ENCODE data around the gene MSI2. TPM values are rescaled to one million over a fixed set of nuclear protein-coding genes. Genes with fewer than 3 reads are reported as not detected.

The MSI2 gene
- total RNA-seq, 1 donor from 2014 or later = 31.3 TPM

DNA sequence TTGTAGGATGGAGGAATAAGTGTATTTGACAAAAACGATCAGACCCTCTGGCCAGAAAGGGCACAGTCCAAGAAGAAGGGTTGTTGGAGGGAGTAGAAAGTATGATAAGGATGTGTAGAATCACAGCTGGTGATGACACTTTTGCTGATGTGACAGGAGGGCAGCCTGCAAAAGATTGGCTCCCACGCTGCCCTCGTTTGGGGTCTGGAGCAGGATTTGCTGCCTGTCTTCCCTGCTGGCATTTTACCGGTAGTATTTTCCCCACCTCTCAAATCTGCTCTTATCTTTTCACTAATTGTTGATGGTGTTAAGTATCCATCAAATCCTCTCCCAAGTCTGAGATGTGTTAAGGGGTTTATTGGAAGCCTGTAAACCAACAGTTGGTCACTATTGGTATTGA lies 280.0 kb downstream of the MSI2 start:
- no peak overlapping the region for H3K4me3 ChIP-seq
- H3K27ac ChIP-seq = no peak overlapping the region
- DNase-seq (no peak), ATAC-seq (no peak)
- no peaks in the 10 kb centered on the region for H3K36me3 ChIP-seq
- no peaks in the 10 kb centered on the region for H3K9me3 ChIP-seq
- H3K4me1 ChIP-seq = no peaks in the 10 kb centered on the region
- H3K27me3 ChIP-seq = no peaks in the 10 kb centered on the region
- TF ChIP-seq CTCF (IDR thresholded peaks at IDR 0.05) = no peak
- intact Hi-C loops (cut with DNase I) = no loop called here

DNA sequence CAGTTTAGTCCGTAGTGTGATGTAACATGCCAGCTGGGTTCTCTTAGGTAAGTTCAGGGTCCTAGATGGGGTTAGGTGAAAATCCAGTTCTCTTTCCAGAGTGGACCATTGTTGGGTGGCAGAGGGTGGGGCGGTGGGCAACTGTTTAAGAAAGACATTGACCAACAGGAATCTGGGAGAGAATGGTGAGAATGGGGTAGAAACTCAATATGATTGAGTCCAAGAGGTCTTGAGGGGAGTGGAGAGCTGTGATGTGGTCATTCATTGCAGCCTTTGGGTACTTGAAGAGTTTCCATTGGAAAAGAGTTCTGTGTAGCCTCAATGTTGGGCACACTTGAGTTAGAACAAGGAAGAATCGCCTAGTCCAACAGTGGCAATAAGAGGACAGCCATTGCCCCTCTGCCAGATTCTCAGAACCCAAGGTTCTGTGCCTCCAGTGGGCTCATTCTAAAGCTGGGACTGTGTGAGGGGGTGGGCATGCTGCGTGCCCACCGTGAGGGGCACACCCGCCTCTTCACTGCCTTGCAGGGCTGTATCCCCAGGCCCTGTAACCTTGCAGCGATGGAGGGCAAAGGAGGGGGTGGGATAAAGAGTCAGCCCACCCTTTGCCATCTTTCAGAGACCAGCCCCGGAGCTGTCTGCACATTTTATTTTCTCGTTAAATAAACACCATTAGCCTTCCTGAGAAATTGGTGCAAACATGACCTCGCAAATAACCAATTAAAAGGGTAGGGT lies 280.6 kb downstream of the MSI2 start:
- ATAC-seq (no peak), DNase-seq (no peak)
- intact Hi-C loops (cut with DNase I) = no loop called here
- H3K27me3 ChIP-seq = no peaks in the 10 kb centered on the region
- no peaks in the 10 kb centered on the region for H3K36me3 ChIP-seq
- H3K4me1 ChIP-seq = no peaks in the 10 kb centered on the region
- H3K4me3 ChIP-seq = no peak overlapping the region
- H3K9me3 ChIP-seq = no peaks in the 10 kb centered on the region
- TF ChIP-seq CTCF (IDR thresholded peaks at IDR 0.05) = no peak
- no peak overlapping the region for H3K27ac ChIP-seq

DNA sequence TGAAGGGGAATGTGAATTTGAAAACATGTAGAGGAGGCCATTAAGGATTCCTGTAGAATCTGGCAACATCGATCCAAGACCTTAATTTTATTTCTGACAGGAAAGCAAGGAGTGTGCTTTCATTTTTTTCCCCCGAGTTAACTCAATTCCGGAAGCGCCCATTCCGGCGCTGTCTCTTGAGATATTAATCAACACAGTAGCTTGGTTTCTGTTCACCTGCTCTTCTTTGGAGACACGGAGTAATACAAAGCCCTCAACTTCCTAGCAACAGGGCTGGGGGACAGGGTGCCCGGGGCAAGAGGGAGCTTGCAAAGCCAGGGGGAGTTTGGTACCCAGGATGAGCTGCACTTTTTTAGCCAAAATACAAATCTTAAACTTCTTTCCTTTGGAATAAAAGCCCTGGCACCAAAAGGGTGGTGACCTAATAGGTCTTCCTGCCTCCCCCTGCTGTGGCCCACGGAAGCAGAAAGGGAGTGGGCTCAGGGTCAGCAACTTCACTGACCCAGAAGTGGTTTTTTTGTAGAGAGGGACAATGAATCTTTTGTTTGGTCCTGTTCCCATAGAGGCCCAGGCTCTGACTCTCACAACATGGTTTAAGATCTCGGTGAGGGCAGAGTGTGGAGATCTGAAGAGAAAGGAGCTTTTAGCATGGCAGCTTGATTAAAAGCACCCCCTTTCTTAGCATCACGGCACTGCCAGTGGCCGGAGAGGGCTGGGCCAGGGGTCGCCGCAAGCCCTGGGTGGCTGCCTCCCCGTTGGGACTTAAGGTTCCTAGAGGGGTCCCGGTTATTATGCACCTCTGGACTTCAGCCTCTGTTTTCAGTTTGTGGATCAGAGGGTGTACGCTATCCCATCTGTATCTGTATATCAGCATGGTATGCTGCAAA lies 281.4 kb downstream of the MSI2 start:
- ATAC-seq = no peak
- Histone ChIP-seq H3K36me3 (no peaks in the 10 kb centered on the region), H3K27ac (no peak overlapping the region), H3K4me1 (no peaks in the 10 kb centered on the region), H3K4me3 (no peak overlapping the region), H3K9me3 (no peaks in the 10 kb centered on the region), H3K27me3 (no peaks in the 10 kb centered on the region)
- intact Hi-C loops (cut with DNase I) = no loop called here
- DNase-seq = no peak
- no peak for TF ChIP-seq CTCF (IDR thresholded peaks at IDR 0.05)

DNA sequence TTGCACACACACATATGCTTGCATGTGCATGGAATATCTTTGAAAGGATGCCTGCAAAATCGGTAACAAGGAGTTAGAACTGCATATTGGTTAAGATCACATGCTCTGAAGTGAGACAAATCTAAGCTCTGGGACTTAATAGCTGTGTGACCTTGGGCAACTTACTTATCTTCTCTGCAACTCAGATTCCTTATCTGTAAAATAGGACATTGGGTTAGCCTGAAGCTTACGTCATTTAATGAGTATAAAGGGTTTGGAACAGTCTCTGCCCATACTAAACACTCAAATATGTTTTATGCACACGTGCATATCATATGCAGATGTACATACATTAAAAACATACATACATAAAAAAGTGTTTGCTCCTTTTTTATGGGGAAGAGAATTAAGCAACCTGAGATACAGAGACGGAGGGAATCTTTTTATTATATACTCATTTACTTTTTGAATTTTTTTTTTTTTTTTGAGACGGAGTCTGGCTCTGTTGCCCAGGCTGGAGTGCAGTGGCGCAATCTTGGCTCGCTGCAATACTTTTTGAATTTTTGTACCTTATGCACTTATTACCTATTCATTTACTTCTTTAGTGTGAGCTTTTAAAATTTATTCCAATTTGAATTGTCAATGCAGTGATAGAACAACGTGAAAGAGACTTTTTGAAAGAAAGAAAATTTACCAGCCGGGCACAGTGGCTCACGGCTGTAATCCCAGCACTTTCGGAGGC lies 282.6 kb downstream of the MSI2 start:
- no peaks in the 10 kb centered on the region for H3K36me3 ChIP-seq
- TF ChIP-seq CTCF (IDR thresholded peaks at IDR 0.05) = no peak
- no peak overlapping the region for H3K27ac ChIP-seq
- no peaks in the 10 kb centered on the region for H3K4me1 ChIP-seq
- H3K27me3 ChIP-seq = no peaks in the 10 kb centered on the region
- ATAC-seq (no peak), DNase-seq (no peak)
- no peak overlapping the region for H3K4me3 ChIP-seq
- H3K9me3 ChIP-seq = no peaks in the 10 kb centered on the region
- intact Hi-C loops (cut with DNase I) = no loop called here

DNA sequence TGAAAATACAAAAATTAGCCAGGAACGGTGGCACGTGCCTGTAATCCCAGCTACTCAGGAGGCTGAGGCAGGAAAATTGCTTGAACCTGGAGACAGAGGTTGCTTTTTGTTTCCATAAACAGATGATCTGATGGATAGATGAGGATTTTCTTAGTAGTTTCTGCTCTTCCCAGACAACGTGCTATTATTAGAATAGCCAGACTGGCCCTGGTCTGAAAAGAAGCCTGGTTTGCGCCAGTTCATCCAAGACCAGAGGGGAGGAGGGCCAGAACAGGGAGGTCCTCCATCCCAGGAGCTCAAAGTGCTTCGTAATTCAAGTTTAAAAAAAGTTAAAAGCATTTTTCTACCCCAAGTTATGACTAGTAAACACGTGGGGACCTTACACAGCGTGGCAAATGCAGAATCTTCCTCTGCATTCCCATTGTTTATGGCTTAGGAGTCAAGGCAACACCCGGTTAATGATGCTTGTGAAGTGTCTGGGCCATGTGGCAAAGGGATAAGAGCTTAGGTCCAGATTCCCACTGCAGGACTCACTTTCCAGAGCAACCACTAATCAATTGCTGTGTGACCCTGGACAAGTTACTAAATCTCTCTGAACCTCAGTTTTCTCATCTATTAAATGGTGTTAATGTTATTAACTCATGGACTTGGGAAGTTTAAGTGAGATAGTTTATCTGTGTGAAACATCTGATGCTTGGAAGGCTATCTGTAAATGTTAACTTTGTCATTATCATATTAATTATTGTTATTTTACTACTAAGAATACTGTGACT lies 283.4 kb downstream of the MSI2 start:
- intact Hi-C loops (cut with DNase I) = no loop called here
- Histone ChIP-seq H3K27me3 (no peaks in the 10 kb centered on the region), H3K36me3 (no peaks in the 10 kb centered on the region), H3K9me3 (no peaks in the 10 kb centered on the region), H3K4me1 (no peaks in the 10 kb centered on the region), H3K4me3 (no peak overlapping the region), H3K27ac (no peak overlapping the region)
- DNase-seq (no peak), ATAC-seq (no peak)
- no peak for TF ChIP-seq CTCF (IDR thresholded peaks at IDR 0.05)

All from upper lobe of right lung (tissue), 1 donor.